Effector memory CD4-positive, alpha-beta T cell (primary cell): Measurements from ENCODE around the gene GNAO1.

ENCODE experiments used
- DNase-seq, 3 donors: peaks; one replicate each; pipeline ENCODE4 v3.0.0-alpha.2; 2020
- H3K27ac ChIP-seq: 2 replicates; pipeline ENCODE4 v1.7.0; 2013; ENCODE audit warnings: mild to moderate bottlenecking, low read length, moderate library complexity; ENCODE audit not compliant: insufficient read depth, poor library complexity, severe bottlenecking
- H3K27me3 ChIP-seq: replicated peaks from 2 replicates; pipeline ENCODE4 v1.7.0; 2013; ENCODE audit warnings: mild to moderate bottlenecking, low read length; ENCODE audit not compliant: insufficient read depth, control insufficient read depth, poor library complexity, severe bottlenecking
- H3K36me3 ChIP-seq: 2 replicates; pipeline ENCODE4 v1.7.0; 2013; ENCODE audit warnings: mild to moderate bottlenecking, low read length, moderate library complexity; ENCODE audit not compliant: control insufficient read depth, insufficient read depth
- H3K4me1 ChIP-seq: 2 replicates; pipeline ENCODE4 v1.7.0; 2013; ENCODE audit warnings: low read length, mild to moderate bottlenecking; ENCODE audit not compliant: control insufficient read depth, insufficient read depth, poor library complexity, severe bottlenecking
- H3K4me3 ChIP-seq: 2 replicates; pipeline ENCODE4 v1.7.0; 2013; ENCODE audit warnings: low read length, low read depth, mild to moderate bottlenecking; ENCODE audit not compliant: insufficient read depth, poor library complexity, severe bottlenecking
- H3K9me3 ChIP-seq: 2 replicates; pipeline ENCODE4 v1.7.0; 2013; ENCODE audit warnings: mild to moderate bottlenecking, low read length, moderate library complexity; ENCODE audit not compliant: control insufficient read depth

GNAO1 gene

DNA sequence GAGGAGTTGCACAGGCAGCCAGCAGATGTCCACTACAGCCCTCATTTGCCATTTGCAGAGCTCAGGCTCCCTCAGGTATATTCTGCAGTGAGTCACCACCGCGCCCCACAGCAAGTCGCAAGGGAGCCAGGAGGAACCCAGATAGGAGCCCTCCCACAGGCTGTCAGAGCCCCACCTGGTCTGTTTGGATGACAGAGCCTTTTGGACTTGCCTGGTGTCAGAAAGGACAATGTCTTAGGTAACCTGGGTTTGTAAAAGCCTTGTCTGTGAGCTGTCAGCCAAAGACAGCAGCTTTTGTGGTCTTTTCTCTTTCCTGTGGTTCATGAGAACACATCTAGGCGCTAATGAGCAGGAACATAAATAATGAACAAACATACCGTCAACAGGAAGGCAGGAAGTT lies 70.9 kb downstream of the GNAO1 start:
- Histone ChIP-seq H3K9me3 (no peaks in the 10 kb centered on the region), H3K27me3 (no peaks in the 10 kb centered on the region), H3K4me3 (peak overlapping the region; percentile 2), H3K36me3 (no peaks in the 10 kb centered on the region), H3K27ac (peak overlapping the region; percentile 41), H3K4me1 (peaks cover 31% of the 10 kb centered on the region)
- DNase-seq, result peak; percentile 25 to 69 (median 48)

DNA sequence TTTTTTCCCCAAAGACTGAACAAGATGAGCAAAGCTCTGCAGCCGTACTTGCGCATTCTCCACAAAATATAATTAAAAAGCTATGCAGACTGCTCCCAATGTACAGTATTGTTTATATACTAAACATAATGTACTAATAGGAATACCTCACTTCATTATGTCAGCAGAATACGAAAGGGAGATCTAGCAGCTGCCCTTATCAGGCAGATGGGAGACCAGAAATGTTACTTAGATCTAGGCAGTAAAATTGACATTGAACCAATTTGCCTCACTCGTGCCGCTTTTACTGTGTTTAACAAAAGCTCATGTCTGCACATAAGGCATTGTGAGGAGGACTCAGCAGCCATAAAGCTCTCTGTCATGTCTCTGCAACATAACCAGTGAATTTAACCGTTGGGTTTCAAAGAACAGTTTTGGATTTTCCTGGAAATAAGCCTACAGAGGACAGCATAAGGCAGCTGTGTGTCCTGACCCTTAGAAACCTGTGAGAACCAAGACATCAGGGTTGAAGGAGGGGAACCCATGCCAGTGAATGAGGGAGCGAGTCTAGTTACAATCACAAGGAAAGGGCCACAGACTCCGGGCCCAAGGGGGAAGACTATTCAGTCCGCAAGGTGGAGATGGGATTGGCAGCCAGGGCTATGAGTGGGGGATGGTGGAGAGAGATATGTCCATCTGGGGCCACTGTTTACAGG lies 71.4 kb downstream of the GNAO1 start:
- H3K4me1 ChIP-seq, result peaks cover 31% of the 10 kb centered on the region
- H3K4me3 ChIP-seq, result peak overlapping the region; percentile 2
- H3K9me3 ChIP-seq, result no peaks in the 10 kb centered on the region
- DNase-seq, result no peak
- no peaks in the 10 kb centered on the region for H3K36me3 ChIP-seq
- peak overlapping the region; percentile 24 for H3K27ac ChIP-seq
- H3K27me3 ChIP-seq, result no peaks in the 10 kb centered on the region

DNA sequence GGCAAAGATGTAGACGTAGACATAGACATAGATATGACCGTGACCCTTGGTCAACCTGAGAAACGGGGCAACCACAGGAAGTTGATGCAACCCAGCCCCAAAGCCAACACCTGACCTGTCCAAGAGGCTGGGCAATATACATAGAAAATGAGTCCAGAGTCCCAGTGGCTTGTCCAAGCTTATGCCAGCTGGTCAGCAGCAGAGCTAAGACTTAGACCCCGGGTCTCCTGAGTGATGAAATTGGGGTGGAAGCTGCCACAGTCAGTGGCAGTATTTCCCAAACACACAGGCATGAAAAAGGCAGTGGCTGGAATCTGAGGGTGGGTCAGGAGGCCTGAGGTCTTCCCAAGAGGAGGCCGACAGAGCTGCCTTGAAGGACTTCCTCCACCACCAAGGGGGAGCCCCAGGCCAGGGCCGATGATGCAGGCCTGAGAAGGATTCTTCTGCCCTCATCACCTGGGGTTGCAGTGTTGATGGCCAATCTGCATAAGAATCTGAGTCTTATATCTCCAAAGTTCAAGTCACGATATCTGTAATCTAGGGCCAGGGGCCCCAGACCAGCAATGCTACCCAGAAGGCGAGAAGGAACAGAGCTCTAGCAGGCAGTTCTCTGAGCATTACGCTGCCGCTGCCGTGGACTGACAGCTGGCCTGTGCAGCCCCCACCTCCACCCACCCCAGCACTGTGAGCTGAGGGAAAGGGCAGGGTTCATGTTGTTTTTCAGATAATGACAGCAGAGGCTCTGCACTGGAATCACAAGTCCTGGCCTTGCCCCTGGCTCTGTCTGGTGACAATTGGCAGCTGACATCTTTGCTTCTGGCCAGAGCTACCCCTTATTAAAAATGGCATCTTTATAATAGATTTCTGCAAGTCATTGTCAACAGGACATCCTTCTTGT lies 72.7 kb downstream of the GNAO1 start:
- Histone ChIP-seq H3K27me3 (no peaks in the 10 kb centered on the region), H3K4me1 (peaks cover 31% of the 10 kb centered on the region), H3K9me3 (no peaks in the 10 kb centered on the region), H3K27ac (peak overlapping the region; percentile 8), H3K4me3 (no peak overlapping the region), H3K36me3 (no peaks in the 10 kb centered on the region)
- DNase-seq, result no peak

DNA sequence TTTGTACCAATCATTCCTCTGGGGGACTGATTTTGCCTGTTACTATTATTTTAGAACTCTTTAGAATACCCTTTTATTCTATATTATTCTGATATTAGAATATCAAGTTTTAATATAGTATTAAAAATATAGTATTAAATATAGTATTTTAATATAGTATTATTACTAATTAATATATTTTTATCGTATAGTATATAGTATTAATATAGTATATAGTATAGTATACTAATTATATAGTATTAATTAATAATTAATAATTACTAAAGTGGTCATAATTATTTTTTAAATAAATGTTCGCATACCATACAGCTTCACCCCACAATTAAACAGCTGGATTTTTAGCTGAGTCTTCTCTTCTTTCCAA lies 73.3 kb downstream of the GNAO1 start:
- Histone ChIP-seq H3K9me3 (no peaks in the 10 kb centered on the region), H3K4me1 (peaks cover 31% of the 10 kb centered on the region), H3K36me3 (no peaks in the 10 kb centered on the region), H3K4me3 (no peak overlapping the region), H3K27ac (no peak overlapping the region), H3K27me3 (no peaks in the 10 kb centered on the region)
- no peak for DNase-seq

DNA sequence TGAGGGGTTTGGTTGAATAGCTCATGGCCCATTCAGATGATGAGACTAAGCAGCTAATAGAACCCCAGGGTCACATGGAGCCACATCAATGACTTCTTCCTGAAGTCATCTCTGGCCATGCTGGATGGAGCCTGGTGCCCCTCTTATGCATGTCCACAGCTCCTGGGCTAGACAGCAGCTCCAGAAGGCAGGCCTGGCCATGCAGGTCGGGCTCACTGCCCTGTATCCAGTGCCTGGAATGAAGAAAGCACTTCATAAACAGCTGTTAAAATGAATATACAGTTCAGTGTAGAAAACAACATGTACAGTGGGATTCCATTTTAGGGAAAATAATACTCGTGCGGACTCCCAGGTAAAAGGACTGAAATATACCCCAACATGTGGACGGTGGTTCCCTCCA lies 73.9 kb downstream of the GNAO1 start:
- no peaks in the 10 kb centered on the region for H3K27me3 ChIP-seq
- H3K4me1 ChIP-seq, result peaks cover 31% of the 10 kb centered on the region
- DNase-seq, result no peak
- H3K27ac ChIP-seq, result no peak overlapping the region
- no peaks in the 10 kb centered on the region for H3K36me3 ChIP-seq
- no peak overlapping the region for H3K4me3 ChIP-seq
- no peaks in the 10 kb centered on the region for H3K9me3 ChIP-seq

DNA sequence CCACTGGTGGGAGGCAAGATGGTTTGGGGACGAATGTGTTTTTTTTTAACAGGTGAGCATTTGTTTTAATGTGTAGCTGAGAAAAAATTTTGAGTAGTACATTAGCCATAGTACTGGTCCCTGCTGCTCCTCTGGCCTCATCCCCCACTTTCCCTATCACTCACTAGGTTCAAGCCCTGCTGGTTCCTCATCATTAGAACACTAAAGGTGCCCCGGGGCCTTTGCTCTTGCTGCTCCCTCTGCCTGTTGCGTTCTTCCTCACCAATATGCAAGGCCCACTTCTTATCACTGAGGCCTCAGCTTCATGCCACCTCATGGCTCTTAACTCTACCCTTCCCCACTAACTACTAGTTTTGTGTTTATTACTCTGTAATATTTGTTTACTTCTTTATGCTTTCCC lies 74.5 kb downstream of the GNAO1 start:
- Histone ChIP-seq H3K36me3 (no peaks in the 10 kb centered on the region), H3K4me3 (no peak overlapping the region), H3K4me1 (peaks cover 31% of the 10 kb centered on the region), H3K27me3 (no peaks in the 10 kb centered on the region), H3K27ac (no peak overlapping the region), H3K9me3 (no peaks in the 10 kb centered on the region)
- no peak for DNase-seq

DNA sequence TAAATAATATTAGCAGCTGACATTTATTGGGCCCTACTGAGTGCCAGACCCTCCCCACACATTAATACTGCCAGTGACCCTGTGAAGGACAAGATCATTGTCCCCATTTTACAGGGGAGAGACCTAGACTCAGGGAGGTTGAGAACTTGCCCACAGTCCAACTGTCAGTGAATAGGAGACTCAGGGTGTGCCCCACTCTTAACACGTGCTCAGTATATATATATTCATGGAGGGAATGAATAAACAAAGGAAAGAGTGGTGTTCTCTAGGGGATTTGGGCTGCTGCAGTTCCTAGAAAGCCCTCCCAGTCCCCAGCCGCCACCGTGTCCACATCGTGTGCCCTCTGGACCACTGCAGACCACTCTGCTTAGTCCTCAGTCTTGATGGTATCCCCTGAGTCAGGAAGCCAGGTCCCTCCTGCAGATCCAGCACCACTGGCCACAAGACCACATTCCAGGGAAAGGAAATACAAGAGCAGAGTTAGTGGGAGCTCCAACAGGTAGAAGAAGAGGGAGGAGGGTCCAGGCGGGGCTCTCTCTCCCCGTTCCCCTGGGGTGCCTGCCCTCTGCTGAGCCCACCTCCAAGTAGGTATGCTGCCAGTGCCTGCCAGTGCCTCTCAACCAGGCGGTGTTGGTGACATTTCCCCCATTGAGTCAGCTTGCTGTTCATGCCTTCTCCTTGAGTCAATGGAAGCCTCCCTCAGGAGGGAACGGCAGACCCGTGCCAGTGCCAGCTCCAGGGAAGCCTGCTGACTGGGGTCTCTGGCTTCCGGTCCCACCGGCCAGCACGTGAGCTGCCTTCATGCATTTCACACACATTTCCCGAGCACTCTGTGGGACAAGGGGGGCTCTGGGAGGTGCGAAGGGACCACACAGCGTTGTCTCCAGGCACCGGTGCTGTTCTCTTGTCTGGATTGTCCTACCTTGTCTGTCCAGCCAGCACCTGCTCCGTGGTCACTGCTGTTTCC lies 75.6 kb downstream of the GNAO1 start:
- DNase-seq, result no peak
- Histone ChIP-seq H3K27me3 (no peaks in the 10 kb centered on the region), H3K4me3 (no peak overlapping the region), H3K4me1 (peaks cover 20% of the 10 kb centered on the region), H3K27ac (no peak overlapping the region), H3K9me3 (no peaks in the 10 kb centered on the region), H3K36me3 (no peaks in the 10 kb centered on the region)

DNA sequence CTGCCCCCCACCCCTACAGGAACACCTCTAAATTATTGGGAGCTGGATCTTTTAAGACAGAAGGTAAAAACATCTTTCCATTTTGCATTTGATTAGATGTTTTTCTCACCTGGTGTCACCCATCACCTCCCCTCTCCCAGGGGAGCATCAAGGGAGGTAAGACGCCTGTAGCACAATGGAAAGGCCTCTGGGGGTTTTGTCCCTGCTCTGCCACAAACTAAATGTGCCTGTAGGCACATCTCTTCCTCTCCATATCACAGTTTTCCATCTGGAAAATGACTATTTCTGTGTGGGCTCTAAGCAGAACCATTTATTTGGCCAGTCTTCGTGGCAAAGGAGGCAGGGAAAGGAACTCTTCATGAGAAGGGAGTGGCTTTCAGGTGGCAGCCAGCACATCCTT lies 76.6 kb downstream of the GNAO1 start:
- peaks cover 13% of the 10 kb centered on the region for H3K4me1 ChIP-seq
- H3K4me3 ChIP-seq, result no peak overlapping the region
- DNase-seq, result no peak
- no peaks in the 10 kb centered on the region for H3K27me3 ChIP-seq
- H3K9me3 ChIP-seq, result no peaks in the 10 kb centered on the region
- no peaks in the 10 kb centered on the region for H3K36me3 ChIP-seq
- H3K27ac ChIP-seq, result no peak overlapping the region

DNA sequence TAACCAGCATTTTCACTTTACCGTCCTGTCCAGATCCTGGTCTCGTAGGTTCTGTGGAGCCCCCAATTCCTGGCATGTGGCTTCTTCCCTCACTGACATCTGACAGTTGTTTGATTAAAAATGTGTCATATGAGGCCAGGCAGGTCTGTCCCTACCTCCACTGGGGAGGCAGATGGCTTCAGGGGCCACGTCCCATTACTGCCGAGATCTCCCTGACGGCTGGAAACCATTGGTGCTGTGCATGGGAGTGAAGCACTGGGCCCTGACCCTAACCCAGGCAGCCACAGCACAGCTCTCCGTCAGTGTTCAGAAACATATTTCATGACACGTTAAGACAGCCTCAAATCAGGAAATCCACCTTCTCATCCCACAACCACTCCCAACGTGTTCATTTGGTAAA lies 77.5 kb downstream of the GNAO1 start:
- Histone ChIP-seq H3K9me3 (no peaks in the 10 kb centered on the region), H3K4me3 (no peak overlapping the region), H3K27me3 (no peaks in the 10 kb centered on the region), H3K4me1 (peaks cover 5% of the 10 kb centered on the region), H3K36me3 (no peaks in the 10 kb centered on the region), H3K27ac (no peak overlapping the region)
- DNase-seq, result no peak
